ENCODE results near the gene S100A9.
A peak's percentile ranks its signal among the peaks of the same experiment; 100 is the strongest.
"Not testable (repeated sequence)": the region's sequence is repeated elsewhere in the genome, so short reads cannot be mapped to it uniquely, and the experiment has no call there.

S100A9 gene

GRCh38 chr1:153390938-153391710, 33.5 kb downstream of the S100A9 start, which contains the start of gene S100A8:
Gene S100A8 (minus strand): TSS chr1:153391073. CDS start chr1:153390535, 538 bp downstream.
- no peak for DNase-seq

- DNase-seq, result no peak
Measured at GRCh38 chr1:153392258-153392657, 34.6 kb downstream of the S100A9 start.

- DNase-seq, result no peak
Measured at GRCh38 chr1:153392822-153393221, 35.2 kb downstream of the S100A9 start.

- no peak for DNase-seq
Measured at GRCh38 chr1:153393926-153394325, 36.3 kb downstream of the S100A9 start.

GRCh38 chr1:153394391-153394790, 36.7 kb downstream of the S100A9 start:
- no peak for DNase-seq

- no peak for DNase-seq
Measured at GRCh38 chr1:153395136-153395685, 37.6 kb downstream of the S100A9 start.

GRCh38 chr1:153395776-153396175, 38.1 kb downstream of the S100A9 start:
- DNase-seq, result no peak

GRCh38 chr1:153396461-153396860, 38.8 kb downstream of the S100A9 start:
- no peak for DNase-seq

- DNase-seq, result no peak
Measured at GRCh38 chr1:153397051-153397923, 39.6 kb downstream of the S100A9 start.

GRCh38 chr1:153397924-153398651, 40.4 kb downstream of the S100A9 start:
- no peak for DNase-seq

- no peak for DNase-seq
Measured at GRCh38 chr1:153399401-153400055, 41.9 kb downstream of the S100A9 start.

GRCh38 chr1:153400244-153400643, 42.6 kb downstream of the S100A9 start:
- no peak for DNase-seq

GRCh38 chr1:153401461-153401860, 43.8 kb downstream of the S100A9 start:
- no peak for DNase-seq

- no peak for DNase-seq
Measured at GRCh38 chr1:153402226-153402625, 44.6 kb downstream of the S100A9 start.

GRCh38 chr1:153403421-153404085, 45.9 kb downstream of the S100A9 start:
- DNase-seq, result no peak

- no peak for DNase-seq
Measured at GRCh38 chr1:153404086-153404635, 46.5 kb downstream of the S100A9 start.

GRCh38 chr1:153404768-153405167, 47.1 kb downstream of the S100A9 start:
- DNase-seq, result peak; percentile 69

GRCh38 chr1:153405825-153406599, 48.4 kb downstream of the S100A9 start:
- DNase-seq, result not testable (repeated sequence)

- DNase-seq, result not testable (repeated sequence)
Measured at GRCh38 chr1:153407274-153407673, 49.6 kb downstream of the S100A9 start.

Measured in stimulated activated CD4-positive, alpha-beta T cell treated with anti-CD3 and anti-CD28 coated beads, Interleukin-1b, Interleukin-23, amount 100 ng/mL, for 48 hours (primary cell).